T-helper 22 cell (primary cell): ENCODE data around the gene IGF2R.
"Not testable (repeated sequence)": the region's sequence is repeated elsewhere in the genome, so short reads cannot be mapped to it uniquely, and the experiment has no call there.

ENCODE experiments used
- DNase-seq: peaks from one replicate; pipeline ENCODE4 v3.0.0-alpha.2; 2020; ENCODE audit warnings: low read depth

Gene IGF2R

DNA sequence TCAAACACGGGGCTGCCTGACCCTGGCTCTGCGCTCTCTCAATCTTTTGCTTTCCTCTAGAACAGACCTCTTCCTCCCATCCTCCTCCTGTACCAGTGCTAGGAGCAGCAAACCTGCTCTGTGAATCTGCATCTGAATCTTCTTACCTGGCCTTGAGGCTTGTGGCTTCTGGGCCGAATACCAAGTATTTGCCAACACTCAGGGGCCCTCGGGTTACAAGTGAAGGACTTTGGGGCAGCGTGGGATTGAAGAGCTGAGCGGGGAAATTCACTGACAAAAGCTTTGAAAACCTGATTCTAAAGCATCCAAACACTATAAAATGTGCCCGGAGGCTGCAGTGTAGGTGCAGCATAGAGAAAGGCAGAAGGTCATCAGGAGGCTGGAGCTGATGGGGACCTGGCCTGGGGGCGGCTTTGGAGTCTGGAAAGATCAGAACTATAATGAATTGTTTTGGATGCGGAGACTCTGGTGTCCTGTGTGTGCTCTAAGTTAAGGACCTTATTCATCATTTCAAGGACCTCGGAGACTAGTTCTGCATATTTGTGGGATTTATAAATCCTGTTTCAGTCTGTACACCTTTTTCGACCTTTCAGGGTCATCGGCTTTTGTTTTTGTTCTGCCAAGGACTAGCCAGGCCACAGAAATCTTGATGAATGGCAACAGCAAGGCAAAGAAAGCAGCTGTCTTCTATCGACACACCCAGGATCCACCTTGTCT, 16.4 kb upstream of the IGF2R start:
- DNase-seq = no peak

DNA sequence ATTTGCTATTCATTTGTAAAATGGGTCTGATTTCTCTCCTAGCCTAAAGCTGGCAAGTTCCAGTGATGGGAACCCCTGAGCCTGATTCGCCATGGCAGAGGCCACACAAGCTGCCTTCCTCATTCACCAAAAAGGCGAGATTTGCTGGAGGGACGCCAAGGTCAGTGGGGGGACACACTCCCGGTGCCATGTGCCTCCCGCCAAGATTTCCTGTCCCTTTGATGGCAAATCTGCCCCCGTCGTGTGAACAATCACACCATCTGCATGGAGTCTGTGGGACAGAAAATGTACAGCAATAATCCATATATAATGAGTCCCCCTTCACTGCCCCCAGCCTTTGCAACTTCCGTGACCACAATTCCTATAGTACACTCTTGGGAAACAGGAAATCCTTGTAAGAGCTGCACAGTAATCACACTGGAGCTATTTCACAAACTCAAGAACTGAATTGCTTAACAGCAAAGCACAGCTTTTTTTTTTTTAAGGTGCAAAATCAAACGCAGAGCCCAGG, 15.7 kb upstream of the IGF2R start:
- no peak for DNase-seq

DNA sequence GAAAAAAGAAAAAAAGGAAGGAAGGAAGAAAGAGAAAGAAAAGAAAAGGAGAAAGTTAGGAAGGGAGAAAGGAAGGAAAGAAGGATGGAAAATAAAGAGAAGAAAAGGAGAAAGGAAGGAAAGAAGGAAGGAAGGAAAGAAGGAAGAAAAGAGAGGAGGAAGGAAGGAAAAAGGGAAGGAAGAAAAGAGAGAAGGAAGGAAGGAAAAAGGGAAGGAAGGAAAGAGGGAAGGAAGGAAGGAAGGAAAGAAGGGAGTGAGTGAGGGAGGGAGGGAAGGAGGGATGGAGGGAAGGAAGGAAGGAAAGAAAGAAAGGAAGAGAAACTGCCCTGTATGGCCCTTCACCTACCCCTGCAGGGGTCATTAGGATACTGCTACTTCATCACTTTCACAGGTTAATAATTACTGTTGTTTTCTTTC, 12.9 kb upstream of the IGF2R start:
- no peak for DNase-seq

DNA sequence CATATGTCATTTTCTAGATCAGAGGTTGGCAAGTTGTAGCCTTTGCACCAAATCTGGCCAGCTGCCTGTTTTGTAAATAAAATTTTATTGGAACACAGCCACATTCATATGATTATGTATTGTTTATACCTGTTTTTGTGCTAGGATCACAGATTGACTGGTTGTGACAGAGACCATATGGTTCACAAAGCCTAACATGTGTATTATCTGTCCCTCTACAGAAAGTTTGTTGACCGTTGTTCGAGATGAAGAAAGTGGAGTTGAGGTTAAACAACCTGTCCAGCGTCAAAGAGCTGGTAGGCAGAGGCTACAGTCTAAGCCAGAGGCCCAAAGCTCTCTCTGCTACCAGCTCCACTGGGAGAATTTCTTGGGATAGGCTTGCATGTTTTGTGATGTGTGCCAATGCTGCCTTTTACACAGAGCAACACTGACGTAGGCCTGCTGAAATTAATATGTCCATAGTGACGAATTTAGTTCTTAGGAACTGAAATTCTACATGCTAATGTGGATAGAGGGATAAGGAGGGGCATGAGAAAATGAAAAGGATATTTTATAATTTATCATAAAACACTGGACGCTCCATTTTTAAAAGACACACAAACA, 11.7 kb upstream of the IGF2R start:
- DNase-seq = no peak

DNA sequence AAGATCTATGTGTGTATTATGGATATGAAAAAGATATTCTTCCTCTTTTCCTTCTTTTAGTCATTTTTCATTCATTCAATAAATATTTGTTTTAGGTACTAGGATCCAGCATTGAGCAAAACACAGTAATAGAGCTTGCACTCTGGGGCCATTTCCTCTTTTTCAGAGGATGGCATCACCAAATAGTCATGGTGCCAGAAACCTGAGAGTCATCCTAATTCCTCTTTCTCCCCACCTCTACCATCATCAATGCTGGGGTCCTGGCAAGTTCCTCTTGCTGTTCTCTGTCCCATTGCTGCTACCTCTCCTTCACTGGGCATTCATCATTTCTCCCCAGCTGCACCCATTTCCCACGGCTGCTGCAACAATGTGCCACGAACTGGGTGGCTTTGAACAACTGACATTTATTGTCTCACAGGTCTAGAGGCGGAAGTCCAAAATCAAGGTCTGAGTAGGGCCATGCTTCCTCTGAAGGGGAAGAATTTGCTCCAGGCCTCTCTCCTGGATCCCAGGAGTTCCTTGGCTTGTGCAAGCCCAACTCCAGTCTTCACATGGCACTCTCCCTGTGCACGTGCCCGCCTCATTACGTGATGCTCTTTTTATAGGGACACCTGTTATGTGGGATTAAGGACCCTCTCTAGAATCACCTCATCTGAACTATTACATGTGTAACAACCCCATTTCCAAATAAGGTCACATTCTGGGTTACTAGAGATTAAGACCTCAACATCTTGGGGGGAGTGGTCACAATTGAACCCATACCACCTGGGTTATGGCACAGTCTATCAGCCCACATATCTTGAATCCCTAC, 9.5 kb upstream of the IGF2R start:
- DNase-seq = no peak

DNA sequence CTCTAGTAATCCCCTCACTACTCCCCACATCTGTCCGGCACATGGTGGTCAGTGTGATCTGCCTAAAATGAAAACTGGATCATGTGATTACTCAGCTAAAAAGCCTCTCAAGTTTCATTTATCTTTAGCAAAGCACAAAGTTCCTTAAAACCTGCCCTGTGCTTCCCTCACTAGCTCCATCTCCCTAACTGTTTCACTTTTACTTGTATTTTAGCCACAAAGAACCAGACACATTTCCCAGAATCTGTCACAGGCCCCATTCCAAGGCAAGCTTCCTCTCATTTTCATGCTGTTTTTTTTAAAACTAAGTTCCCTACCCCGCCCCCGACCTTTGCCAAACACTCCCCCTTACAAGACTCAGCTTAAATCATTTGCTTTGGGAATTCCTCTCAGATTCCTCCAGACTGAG, 8.9 kb upstream of the IGF2R start:
- no peak for DNase-seq

GRCh38 chr6:159960485-159960884, 8.4 kb upstream of the IGF2R start:
- DNase-seq = no peak

DNA sequence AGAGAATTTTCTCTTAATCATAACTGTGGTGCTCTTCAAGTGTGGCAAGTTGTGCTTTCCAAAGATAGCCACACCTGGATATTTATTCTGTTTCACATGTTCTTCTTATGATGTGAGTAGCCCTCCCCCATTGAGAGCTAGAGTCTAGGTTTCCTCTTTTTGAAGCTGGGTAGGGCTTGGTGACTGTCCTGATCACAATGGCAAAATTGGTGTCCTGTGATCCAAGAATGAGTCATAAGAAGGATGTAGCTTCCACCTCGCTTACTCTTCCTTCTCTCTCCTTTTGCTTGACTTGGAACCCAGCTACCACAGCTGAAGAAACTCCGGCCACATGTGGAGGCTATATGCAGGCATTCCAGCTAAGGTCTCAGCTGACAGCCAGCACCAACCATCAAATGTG, 7.4 kb upstream of the IGF2R start:
- DNase-seq = no peak

DNA sequence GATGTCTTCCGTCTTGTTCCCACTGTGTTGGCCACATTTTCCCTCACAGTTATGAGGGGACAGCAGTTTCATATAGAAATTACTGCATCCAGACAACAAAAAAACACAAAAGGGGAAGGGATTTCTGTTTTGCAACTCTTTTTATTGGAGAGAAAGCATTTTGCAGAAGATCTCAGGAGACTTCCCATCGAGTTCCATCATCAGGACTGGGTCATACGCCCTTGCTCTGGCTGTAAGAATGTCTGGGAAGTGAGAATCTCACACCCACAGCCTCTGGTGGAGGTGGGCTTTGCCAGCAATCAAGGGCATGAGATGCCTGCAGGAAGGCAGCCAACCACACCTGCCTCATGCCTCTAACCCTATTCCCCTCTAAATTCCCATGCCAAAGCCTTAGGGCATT, 5.8 kb upstream of the IGF2R start:
- DNase-seq = no peak

GRCh38 chr6:159964046-159964445, 4.8 kb upstream of the IGF2R start:
- DNase-seq = no peak

GRCh38 chr6:159966339-159966738, 2.5 kb upstream of the IGF2R start:
- DNase-seq = no peak

GRCh38 chr6:159966981-159967380, 1.9 kb upstream of the IGF2R start:
- DNase-seq = no peak

- DNase-seq = not testable (repeated sequence)
These were observed 1.3 kb upstream of the IGF2R start for GRCh38 chr6:159967621-159968020.

- no peak for DNase-seq
These were observed 476 bp downstream of the IGF2R start for GRCh38 chr6:159969204-159969912.

GRCh38 chr6:159969921-159970320, 1.0 kb downstream of the IGF2R start:
- no peak for DNase-seq

GRCh38 chr6:159970659-159971063, 1.8 kb downstream of the IGF2R start:
- no peak for DNase-seq

DNA sequence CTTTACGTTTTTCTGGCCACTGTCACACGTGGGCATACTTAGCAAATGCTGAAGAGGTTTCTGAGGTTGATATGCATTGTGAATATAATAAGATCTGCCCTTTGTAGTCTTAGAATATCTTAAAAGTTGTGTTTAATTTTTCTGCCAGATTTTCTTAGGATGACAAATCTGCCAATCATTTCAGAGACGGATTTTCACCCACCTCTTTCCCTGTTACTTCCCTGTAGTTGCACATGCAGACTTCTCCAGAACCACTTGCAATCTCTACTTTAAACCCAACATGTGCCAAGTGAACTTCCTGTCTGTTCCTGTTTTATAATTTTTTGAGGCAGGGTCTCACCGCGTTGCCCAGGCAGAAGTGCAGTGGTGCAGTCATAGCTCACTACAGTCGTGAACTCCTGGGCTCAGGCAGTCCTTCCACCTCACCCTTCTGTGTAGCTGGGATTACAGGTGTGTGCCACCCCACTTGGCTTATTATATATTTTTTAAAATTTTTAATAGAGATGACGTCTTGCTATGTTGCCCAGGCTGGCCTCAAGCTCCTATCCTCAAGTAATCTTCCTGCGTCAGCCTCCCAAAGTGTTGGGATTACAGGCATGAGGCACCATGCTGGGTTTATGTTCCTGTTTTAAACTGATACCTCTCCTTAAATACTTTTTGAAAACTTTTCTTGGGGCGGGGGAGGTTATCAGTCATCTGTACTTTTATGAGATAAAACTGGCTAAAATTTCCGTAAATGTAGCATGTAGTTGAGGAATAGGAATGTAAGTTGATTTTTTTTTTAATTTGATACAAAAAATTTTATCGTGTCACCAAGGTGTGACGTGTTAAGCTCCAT, 2.7 kb downstream of the IGF2R start:
- no peak for DNase-seq

DNA sequence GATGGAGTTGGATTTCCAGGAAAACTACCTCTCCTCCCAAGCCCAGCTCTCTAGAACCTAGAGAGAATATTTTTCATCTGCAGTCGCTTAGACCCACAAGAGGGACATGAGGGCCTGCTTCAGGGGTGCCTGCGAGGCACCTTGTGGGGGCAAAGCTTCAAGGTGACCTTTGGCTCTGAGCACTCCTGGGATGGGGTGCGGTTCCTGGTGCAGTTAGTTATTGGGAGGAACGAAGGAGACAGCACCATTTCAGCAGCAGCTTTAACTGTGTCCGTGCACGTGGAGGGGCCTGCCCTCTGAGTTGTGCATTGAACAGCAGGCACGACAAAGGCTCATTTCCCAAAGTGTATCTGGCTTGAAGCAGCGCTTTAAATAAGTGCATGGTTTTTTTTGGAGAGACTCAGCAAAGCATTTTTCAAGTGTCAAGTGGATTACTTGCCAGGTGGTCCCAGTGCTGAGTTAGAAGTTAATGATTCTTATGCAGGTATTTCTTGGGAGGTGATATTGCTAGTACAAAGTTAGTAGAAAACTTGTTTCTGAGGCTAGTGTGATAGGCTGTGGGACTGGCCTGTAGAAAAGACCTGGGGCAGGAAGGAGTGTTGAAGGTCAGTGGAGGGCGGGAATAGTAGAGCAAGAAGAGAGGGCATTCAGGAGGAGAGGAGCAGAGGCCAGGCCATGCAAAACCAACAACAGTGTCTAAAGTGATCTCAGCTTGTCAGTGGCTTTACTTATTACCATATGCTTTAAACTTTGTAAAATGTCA, 3.8 kb downstream of the IGF2R start:
- DNase-seq = no peak

GRCh38 chr6:159973406-159973805, 4.5 kb downstream of the IGF2R start:
- DNase-seq = no peak

- DNase-seq = no peak
These were observed 5.1 kb downstream of the IGF2R start for GRCh38 chr6:159973951-159974350.

DNA sequence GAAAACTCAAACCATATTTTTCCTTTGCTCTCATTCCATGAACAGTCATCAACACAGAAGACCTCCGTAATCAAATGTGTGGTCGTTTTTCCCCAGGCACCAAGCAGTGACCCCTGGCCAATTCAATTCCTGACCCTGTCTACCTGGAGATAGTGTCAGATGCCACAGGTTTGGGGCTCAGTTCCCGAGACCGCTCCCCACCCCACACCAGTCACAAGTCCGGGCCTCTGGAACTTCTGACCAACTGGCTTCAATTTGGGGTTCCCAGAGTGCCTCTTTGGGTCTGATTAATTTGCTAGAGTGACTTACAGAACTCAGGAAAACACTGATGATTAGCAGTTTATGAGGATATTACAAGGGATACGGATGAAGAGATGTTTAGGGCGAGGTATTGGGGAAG, 6.0 kb downstream of the IGF2R start:
- no peak for DNase-seq
